HEK293 (cell line): ENCODE measurements around the gene C6orf89.

Source experiments
- CTCF ChIP-seq: fragments of 450-650 bp; formaldehyde crosslinking; IDR thresholded peaks from 2 replicates; pipeline ENCODE4 v1.5.1; 2016; ENCODE audit warnings: missing biosample characterization, missing genetic modification characterization
- MZF1 ChIP-seq: fragments of 450-650 bp; formaldehyde crosslinking; IDR thresholded peaks from 2 replicates; pipeline ENCODE4 v1.5.1; 2017; ENCODE audit warnings: missing biosample characterization, missing genetic modification characterization, borderline replicate concordance
- RBAK ChIP-seq: fragments of 450-650 bp; formaldehyde crosslinking; IDR thresholded peaks from 2 replicates; pipeline ENCODE4 v1.5.1; 2016; ENCODE audit warnings: missing biosample characterization, missing genetic modification characterization
- REST ChIP-seq: fragments of 450-650 bp; formaldehyde crosslinking; IDR thresholded peaks from 2 replicates; pipeline ENCODE4 v1.5.1; 2016; ENCODE audit warnings: missing biosample characterization, missing genetic modification characterization
- ZBTB1 ChIP-seq: fragments of 450-650 bp; formaldehyde crosslinking; IDR thresholded peaks from 2 replicates; pipeline ENCODE4 v1.5.1; 2016; ENCODE audit warnings: missing biosample characterization, missing genetic modification characterization
- ZNF121 ChIP-seq: fragments of 450-650 bp; formaldehyde crosslinking; IDR thresholded peaks from 2 replicates; pipeline ENCODE4 v1.5.1; 2016; ENCODE audit warnings: missing biosample characterization, missing genetic modification characterization
- ZNF133 ChIP-seq: fragments of 450-650 bp; formaldehyde crosslinking; IDR thresholded peaks from 2 replicates; pipeline ENCODE4 v1.5.1; 2016; ENCODE audit warnings: missing biosample characterization, missing genetic modification characterization
- ZNF274 ChIP-seq, 2 experiments: fragments of 200-500 bp in 1 of 2; fragments of 450-650 bp in 1 of 2; sonication (Bioruptor generic) in 1 of 2; formaldehyde crosslinking in 1 of 2; IDR thresholded peaks; 2 replicates each; pipeline versions ENCODE4 v1.5.1 to v1.6.1; 2014 to 2016; ENCODE audit warnings: borderline replicate concordance in 1 of 2, inconsistent platforms in 1 of 2, low read length in 1 of 2, missing biosample characterization in 1 of 2, missing genetic modification characterization in 1 of 2
- ZNF473 ChIP-seq: fragments of 450-650 bp; formaldehyde crosslinking; IDR thresholded peaks from 2 replicates; pipeline ENCODE4 v1.5.1; 2017; ENCODE audit warnings: missing biosample characterization, missing genetic modification characterization
- ZNF501 ChIP-seq: fragments of 450-650 bp; formaldehyde crosslinking; IDR thresholded peaks from 2 replicates; pipeline ENCODE4 v1.5.1; 2016; ENCODE audit warnings: missing biosample characterization, missing genetic modification characterization

- TF ChIP-seq ZNF133 (tag by site-specific recombination): no peak
- TF ChIP-seq RBAK: no peak
- no peak for TF ChIP-seq CTCF
- TF ChIP-seq ZNF274 (IDR thresholded peaks at IDR 0.05; ENCODE audit: low read length): no peak
- no peak for TF ChIP-seq ZNF274 (tag by site-specific recombination; IDR thresholded peaks at IDR 0.05; ENCODE audit: borderline replicate concordance)
- TF ChIP-seq MZF1 (tag by site-specific recombination): no peak
- TF ChIP-seq ZNF121 (tag by site-specific recombination): no peak
- TF ChIP-seq ZBTB1 (tag by site-specific recombination): no peak
- no peak for TF ChIP-seq ZNF473 (tag by site-specific recombination)
- TF ChIP-seq REST (tag by site-specific recombination): no peak
- no peak for TF ChIP-seq ZNF501 (tag by site-specific recombination)
These were observed 68.1 kb downstream of the C6orf89 start for GRCh38 chr6:36953931-36954261.
